ENCODE results near the gene DNASE1L1.
"Not testable (repeated sequence)": the region's sequence is repeated elsewhere in the genome, so short reads cannot be mapped to it uniquely, and the experiment has no call there.

Gene DNASE1L1

GRCh38 chrX:154403192-154403591 lies 5.9 kb downstream of the DNASE1L1 start:
- no peak for FAIRE-seq

- no peak for FAIRE-seq
These were observed 6.4 kb downstream of the DNASE1L1 start for GRCh38 chrX:154402622-154403127.

- no peak for FAIRE-seq
These were observed 7.0 kb downstream of the DNASE1L1 start for GRCh38 chrX:154401918-154402621.

- FAIRE-seq = no peak
These were observed 7.8 kb downstream of the DNASE1L1 start for GRCh38 chrX:154401045-154401799.

- not testable (repeated sequence) for FAIRE-seq
These were observed 8.7 kb downstream of the DNASE1L1 start for GRCh38 chrX:154400369-154400817.

- FAIRE-seq = no peak
These were observed 9.3 kb downstream of the DNASE1L1 start for GRCh38 chrX:154399527-154400368.

- FAIRE-seq = no peak
These were observed 10.2 kb downstream of the DNASE1L1 start for GRCh38 chrX:154398668-154399526.

- peak; percentile 37 for FAIRE-seq
These were observed 11.0 kb downstream of the DNASE1L1 start, which contains the start of gene RPL10 for GRCh38 chrX:154397888-154398667. TSS of gene RPL10 (plus strand) at chrX:154398377. CDS start at chrX:154398520, 143 bp downstream.

GRCh38 chrX:154396973-154397887 lies 11.8 kb downstream of the DNASE1L1 start:
- no peak for FAIRE-seq

GRCh38 chrX:154396363-154396762 lies 12.7 kb downstream of the DNASE1L1 start:
- FAIRE-seq = not testable (repeated sequence)

GRCh38 chrX:154389812-154390747 lies 19.0 kb downstream of the DNASE1L1 start:
- peak; percentile 79 for FAIRE-seq

GRCh38 chrX:154388649-154389048 lies 20.4 kb downstream of the DNASE1L1 start:
- not testable (repeated sequence) for FAIRE-seq

GRCh38 chrX:154388094-154388493 lies 21.0 kb downstream of the DNASE1L1 start:
- peak; percentile 78 for FAIRE-seq

- FAIRE-seq = no peak
These were observed 24.7 kb downstream of the DNASE1L1 start for GRCh38 chrX:154384284-154384892.

- no peak for FAIRE-seq
These were observed 25.4 kb downstream of the DNASE1L1 start for GRCh38 chrX:154383359-154384283.

GRCh38 chrX:154382483-154383069 lies 26.5 kb downstream of the DNASE1L1 start:
- no peak for FAIRE-seq

GRCh38 chrX:154381271-154381670 lies 27.8 kb downstream of the DNASE1L1 start:
- no peak for FAIRE-seq
